ENCODE results near the gene TRHDE.

DNA sequence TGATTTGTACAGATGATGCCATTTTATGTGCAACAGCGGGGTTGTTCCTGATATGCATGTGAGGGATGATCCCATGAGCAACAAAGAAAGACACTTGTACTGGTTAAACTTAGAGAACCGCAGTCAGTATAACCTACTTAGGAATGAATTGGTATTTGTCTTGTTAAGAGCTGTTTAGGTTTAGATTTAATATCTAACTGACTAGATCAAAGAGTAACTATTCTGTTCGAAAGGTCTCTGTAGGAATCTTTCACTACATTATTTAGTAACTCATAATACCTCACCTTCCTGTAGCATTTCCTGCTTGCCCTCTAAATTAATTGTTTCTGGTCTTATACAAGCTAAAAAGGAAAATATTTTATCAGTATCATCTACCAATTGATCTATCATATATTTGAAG, 350.4 kb downstream of the TRHDE start:
- TF ChIP-seq RFXAP (CRISPR knock-in tag; IDR thresholded peaks at IDR 0.05; ENCODE audit: borderline replicate concordance) (no peak), CTCF (CRISPR knock-in tag; IDR thresholded peaks at IDR 0.05) (no peak), ZFP37 (CRISPR knock-in tag; IDR thresholded peaks at IDR 0.05; ENCODE audit: borderline replicate concordance) (no peak), FOXK2 (IDR thresholded peaks at IDR 0.05) (no peak)
- TF ChIP-seq, protein P1, sequence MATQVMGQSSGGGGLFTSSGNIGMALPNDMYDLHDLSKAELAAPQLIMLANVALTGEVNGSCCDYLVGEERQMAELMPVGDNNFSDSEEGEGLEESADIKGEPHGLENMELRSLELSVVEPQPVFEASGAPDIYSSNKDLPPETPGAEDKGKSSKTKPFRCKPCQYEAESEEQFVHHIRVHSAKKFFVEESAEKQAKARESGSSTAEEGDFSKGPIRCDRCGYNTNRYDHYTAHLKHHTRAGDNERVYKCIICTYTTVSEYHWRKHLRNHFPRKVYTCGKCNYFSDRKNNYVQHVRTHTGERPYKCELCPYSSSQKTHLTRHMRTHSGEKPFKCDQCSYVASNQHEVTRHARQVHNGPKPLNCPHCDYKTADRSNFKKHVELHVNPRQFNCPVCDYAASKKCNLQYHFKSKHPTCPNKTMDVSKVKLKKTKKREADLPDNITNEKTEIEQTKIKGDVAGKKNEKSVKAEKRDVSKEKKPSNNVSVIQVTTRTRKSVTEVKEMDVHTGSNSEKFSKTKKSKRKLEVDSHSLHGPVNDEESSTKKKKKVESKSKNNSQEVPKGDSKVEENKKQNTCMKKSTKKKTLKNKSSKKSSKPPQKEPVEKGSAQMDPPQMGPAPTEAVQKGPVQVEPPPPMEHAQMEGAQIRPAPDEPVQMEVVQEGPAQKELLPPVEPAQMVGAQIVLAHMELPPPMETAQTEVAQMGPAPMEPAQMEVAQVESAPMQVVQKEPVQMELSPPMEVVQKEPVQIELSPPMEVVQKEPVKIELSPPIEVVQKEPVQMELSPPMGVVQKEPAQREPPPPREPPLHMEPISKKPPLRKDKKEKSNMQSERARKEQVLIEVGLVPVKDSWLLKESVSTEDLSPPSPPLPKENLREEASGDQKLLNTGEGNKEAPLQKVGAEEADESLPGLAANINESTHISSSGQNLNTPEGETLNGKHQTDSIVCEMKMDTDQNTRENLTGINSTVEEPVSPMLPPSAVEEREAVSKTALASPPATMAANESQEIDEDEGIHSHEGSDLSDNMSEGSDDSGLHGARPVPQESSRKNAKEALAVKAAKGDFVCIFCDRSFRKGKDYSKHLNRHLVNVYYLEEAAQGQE (IDR thresholded peaks at IDR 0.05; ENCODE audit: borderline replicate concordance in 1 of 2, low read depth in 1 of 2, low read length in 2 of 2): no peak
